Fibroblast of lung (primary cell): ENCODE data around the gene FCRL4. TPM values are rescaled to one million over a fixed set of nuclear protein-coding genes. Genes with fewer than 3 reads are reported as not detected.

ENCODE experiments used
- DNase-seq, 2 donors: peaks; one replicate each; pipeline versions ENCODE4 v3.0.0 to v3.0.0-alpha.2; 2010; ENCODE audit warnings: low read depth in 2 of 2
- H2AFZ ChIP-seq: 2 replicates; pipeline ENCODE4 v1.5.1; 2012; ENCODE audit warnings: low read length, control low read depth, inconsistent platforms
- H3K27ac ChIP-seq: 2 replicates; pipeline ENCODE4 v1.5.1; 2011; ENCODE audit warnings: low read length, control low read depth; ENCODE audit not compliant: insufficient read depth
- H3K27me3 ChIP-seq: 2 replicates; pipeline ENCODE4 v1.5.1; 2011; ENCODE audit warnings: mild to moderate bottlenecking, low read length; ENCODE audit not compliant: control insufficient read depth, insufficient read depth
- H3K36me3 ChIP-seq: 2 replicates; pipeline ENCODE4 v1.5.1; 2011; ENCODE audit warnings: low read length; ENCODE audit not compliant: control insufficient read depth, insufficient read depth
- H3K4me1 ChIP-seq: 2 replicates; pipeline ENCODE4 v1.5.1; 2011; ENCODE audit warnings: low read length; ENCODE audit not compliant: control insufficient read depth, insufficient read depth; ENCODE audit errors: extremely low read depth
- H3K4me2 ChIP-seq: 2 replicates; pipeline ENCODE4 v1.5.1; 2011; ENCODE audit warnings: low read length, control low read depth; ENCODE audit not compliant: insufficient read depth; ENCODE audit errors: extremely low read depth
- H3K4me3 ChIP-seq, 4 experiments: fragments of 200-600 bp in 1 of 4; sonication (generic) in 1 of 4; replicated peaks in 1 of 4; 2 replicates each; pipeline ENCODE4 v1.5.1; 2011 to 2016; ENCODE audit warnings: low read length in 4 of 4, low read depth in 3 of 4, mild to moderate bottlenecking in 3 of 4, control low read depth in 2 of 4, inconsistent platforms in 1 of 4, mixed read lengths in 1 of 4; ENCODE audit not compliant: insufficient read depth in 1 of 4; ENCODE audit errors: control extremely low read depth in 1 of 4
- H3K79me2 ChIP-seq: 2 replicates; pipeline ENCODE4 v1.5.1; 2012; ENCODE audit warnings: mild to moderate bottlenecking, low read length, inconsistent platforms; ENCODE audit not compliant: control insufficient read depth, insufficient read depth
- H3K9ac ChIP-seq: 2 replicates; pipeline ENCODE4 v1.5.1; 2011; ENCODE audit warnings: mild to moderate bottlenecking, low read length, control low read depth; ENCODE audit not compliant: insufficient read depth
- H3K9me3 ChIP-seq: 2 replicates; pipeline ENCODE4 v1.5.1; 2012; ENCODE audit warnings: low read depth, low read length; ENCODE audit not compliant: control insufficient read depth, insufficient read depth
- H4K20me1 ChIP-seq: 2 replicates; pipeline ENCODE4 v1.5.1; 2011; ENCODE audit warnings: low read length; ENCODE audit not compliant: control insufficient read depth, insufficient read depth; ENCODE audit errors: extremely low read depth
- EZH2 ChIP-seq: IDR thresholded peaks from 2 replicates; pipeline ENCODE4 v1.5.1; 2012; ENCODE audit warnings: low read length, control low read depth, mild to moderate bottlenecking; ENCODE audit errors: missing control alignments
- polyA plus RNA-seq, 2 donors: library from polyadenylated mRNA; depleted of rRNA in 1 of 2; stranded (reverse) in 1 of 2; unstranded in 1 of 2; fragments of >200 nt; gene quantifications; 2 replicates each; pipeline ENCODE4 v1.2.1, GENCODE V29; 2011 to 2012; ENCODE audit warnings: missing spikeins in 1 of 2
- total RNA-seq: library from RNA; depleted of rRNA; stranded (reverse); fragments of >200 nt; gene quantifications from 2 replicates; pipeline ENCODE4 v1.2.1, GENCODE V29; 2014
- TF ChIP-seq, protein P1 (sequence below), 2 donors: IDR thresholded peaks in 1 of 2; conservative IDR thresholded peaks in 1 of 2; 1 replicate in 1 of 2; 2 replicates in 1 of 2; pipeline ENCODE4 v1.5.1; 2011 to 2012; ENCODE audit warnings: low read length in 2 of 2, control low read depth in 1 of 2, inconsistent platforms in 1 of 2, low read depth in 1 of 2, mild to moderate bottlenecking in 1 of 2

The FCRL4 gene
- total and polyA plus RNA-seq, 2 donors (not counting 1 experiment from before 2014, with no cell fraction given): not detected

DNA sequence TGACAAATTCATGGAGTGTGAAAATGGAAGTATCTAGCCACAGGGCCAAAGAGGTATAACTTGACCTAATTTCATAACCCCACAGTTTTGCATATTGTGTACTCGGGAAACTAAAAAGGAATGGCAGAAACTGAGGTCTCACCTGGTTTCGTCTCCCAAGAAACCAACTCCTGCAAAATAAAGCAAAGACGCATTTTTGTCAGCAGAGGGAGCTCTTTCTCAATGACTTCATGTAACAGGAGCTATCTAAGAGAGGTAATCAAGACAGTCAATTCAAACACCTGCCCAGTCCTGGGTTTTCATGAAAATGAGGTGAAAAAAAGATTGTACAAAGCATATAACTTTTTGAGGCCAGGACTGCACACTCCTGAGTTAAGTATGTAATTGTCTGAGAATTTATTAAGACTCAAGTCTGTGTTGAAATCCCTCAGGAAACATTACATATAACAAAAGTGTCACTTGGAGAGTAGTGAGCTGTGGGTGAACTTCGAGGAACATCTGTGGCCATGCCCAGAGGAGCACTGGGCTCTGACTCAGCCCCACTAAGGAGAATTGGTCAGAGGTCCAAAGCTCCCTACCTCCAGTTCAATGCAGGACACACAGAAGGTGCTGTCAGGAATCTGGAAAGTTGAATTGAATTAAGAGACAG lies 17.6 kb downstream of the FCRL4 start:
- H3K36me3 ChIP-seq: no peaks in the 10 kb centered on the region
- H3K4me1 ChIP-seq: no peaks in the 10 kb centered on the region
- H2AFZ ChIP-seq: no peak overlapping the region
- no peak overlapping the region for H3K4me3 ChIP-seq
- TF ChIP-seq EZH2: no peak
- TF ChIP-seq, protein P1, sequence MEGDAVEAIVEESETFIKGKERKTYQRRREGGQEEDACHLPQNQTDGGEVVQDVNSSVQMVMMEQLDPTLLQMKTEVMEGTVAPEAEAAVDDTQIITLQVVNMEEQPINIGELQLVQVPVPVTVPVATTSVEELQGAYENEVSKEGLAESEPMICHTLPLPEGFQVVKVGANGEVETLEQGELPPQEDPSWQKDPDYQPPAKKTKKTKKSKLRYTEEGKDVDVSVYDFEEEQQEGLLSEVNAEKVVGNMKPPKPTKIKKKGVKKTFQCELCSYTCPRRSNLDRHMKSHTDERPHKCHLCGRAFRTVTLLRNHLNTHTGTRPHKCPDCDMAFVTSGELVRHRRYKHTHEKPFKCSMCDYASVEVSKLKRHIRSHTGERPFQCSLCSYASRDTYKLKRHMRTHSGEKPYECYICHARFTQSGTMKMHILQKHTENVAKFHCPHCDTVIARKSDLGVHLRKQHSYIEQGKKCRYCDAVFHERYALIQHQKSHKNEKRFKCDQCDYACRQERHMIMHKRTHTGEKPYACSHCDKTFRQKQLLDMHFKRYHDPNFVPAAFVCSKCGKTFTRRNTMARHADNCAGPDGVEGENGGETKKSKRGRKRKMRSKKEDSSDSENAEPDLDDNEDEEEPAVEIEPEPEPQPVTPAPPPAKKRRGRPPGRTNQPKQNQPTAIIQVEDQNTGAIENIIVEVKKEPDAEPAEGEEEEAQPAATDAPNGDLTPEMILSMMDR (conservative IDR thresholded peaks at IDR 0.05 in 1 of 2, IDR thresholded peaks at IDR 0.05 in 1 of 2; ENCODE audit: low read depth in 1 of 2, low read length in 2 of 2): peak; percentile 68 to 71
- peak; percentile 44 to 63 for DNase-seq
- no peaks in the 10 kb centered on the region for H3K27me3 ChIP-seq
- H3K79me2 ChIP-seq: no peaks in the 10 kb centered on the region
- no peak overlapping the region for H3K9ac ChIP-seq
- H4K20me1 ChIP-seq: no peaks in the 10 kb centered on the region
- no peaks in the 10 kb centered on the region for H3K9me3 ChIP-seq
- H3K27ac ChIP-seq: no peak overlapping the region
- H3K4me2 ChIP-seq: no peak overlapping the region

DNA sequence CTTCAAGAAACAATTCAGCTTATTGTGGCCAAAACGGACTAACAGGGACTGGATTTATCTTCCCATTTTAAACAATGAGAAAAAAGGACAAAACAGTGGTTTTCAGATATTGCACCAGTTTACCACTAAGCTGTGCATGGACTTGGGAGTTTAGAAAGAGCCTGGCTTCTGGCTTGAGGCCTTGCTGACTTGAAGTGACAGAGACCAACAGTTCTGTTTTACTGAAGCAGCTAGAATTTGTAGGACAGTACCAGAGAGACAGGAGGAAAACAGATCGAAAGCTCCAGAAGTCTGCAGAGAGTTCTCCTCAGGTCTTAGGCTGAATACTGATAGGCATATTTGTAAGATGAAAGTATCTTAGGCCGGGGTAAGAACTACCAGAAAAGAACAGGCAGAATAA lies 20.5 kb downstream of the FCRL4 start:
- DNase-seq: no peak
- no peak for TF ChIP-seq EZH2
- TF ChIP-seq, protein P1 (conservative IDR thresholded peaks at IDR 0.05 in 1 of 2, IDR thresholded peaks at IDR 0.05 in 1 of 2; ENCODE audit: low read depth in 1 of 2, low read length in 2 of 2): no peak

DNA sequence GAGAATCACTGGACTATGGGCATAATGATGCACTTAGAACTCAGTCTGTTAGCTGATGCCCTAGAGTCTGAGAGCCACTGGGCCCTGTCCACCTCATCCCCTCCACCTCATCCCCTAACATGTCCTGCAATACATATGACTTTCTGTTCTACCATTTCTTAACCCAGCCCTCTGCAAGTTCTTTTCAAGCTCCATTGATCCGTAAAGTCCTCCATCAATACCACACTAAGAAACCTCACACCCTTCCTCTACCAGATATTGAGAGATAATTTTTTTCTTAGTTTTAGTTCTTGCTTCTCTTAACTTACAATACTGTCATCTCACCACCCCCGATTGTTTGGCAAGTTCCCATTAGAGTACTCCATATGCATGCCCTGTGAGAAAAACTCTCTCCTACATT lies 22.1 kb downstream of the FCRL4 start:
- H3K36me3 ChIP-seq: no peaks in the 10 kb centered on the region
- H3K9ac ChIP-seq: no peak overlapping the region
- H3K4me1 ChIP-seq: no peaks in the 10 kb centered on the region
- no peak overlapping the region for H3K4me2 ChIP-seq
- no peak overlapping the region for H3K4me3 ChIP-seq
- H3K9me3 ChIP-seq: no peaks in the 10 kb centered on the region
- no peaks in the 10 kb centered on the region for H3K79me2 ChIP-seq
- H2AFZ ChIP-seq: no peak overlapping the region
- H4K20me1 ChIP-seq: no peaks in the 10 kb centered on the region
- TF ChIP-seq, protein P1 (conservative IDR thresholded peaks at IDR 0.05 in 1 of 2, IDR thresholded peaks at IDR 0.05 in 1 of 2; ENCODE audit: low read depth in 1 of 2, low read length in 2 of 2): no peak
- TF ChIP-seq EZH2: no peak
- H3K27ac ChIP-seq: no peak overlapping the region
- DNase-seq: no peak
- no peaks in the 10 kb centered on the region for H3K27me3 ChIP-seq

More for the DNA sequence above, 20.5 kb downstream of the FCRL4 start:
- no peak overlapping the region for H3K4me2 ChIP-seq
- H3K9me3 ChIP-seq: no peaks in the 10 kb centered on the region
- no peaks in the 10 kb centered on the region for H3K36me3 ChIP-seq
- H3K27me3 ChIP-seq: no peaks in the 10 kb centered on the region
- H3K4me1 ChIP-seq: no peaks in the 10 kb centered on the region
- H2AFZ ChIP-seq: no peak overlapping the region
- H3K4me3 ChIP-seq: no peak overlapping the region
- no peaks in the 10 kb centered on the region for H4K20me1 ChIP-seq
- no peaks in the 10 kb centered on the region for H3K79me2 ChIP-seq
- no peak overlapping the region for H3K9ac ChIP-seq
- no peak overlapping the region for H3K27ac ChIP-seq
